ENCODE measurements around the gene LIMS3. TPM values are rescaled to one million over a fixed set of nuclear protein-coding genes. Genes with fewer than 3 reads are reported as not detected.
"Not testable (repeated sequence)": the region's sequence is repeated elsewhere in the genome, so short reads cannot be mapped to it uniquely, and the experiment has no call there.

Gene LIMS3
- total and polyA plus RNA-seq, 2 of the 8 experiments (the other 6 are each of a cell fraction or from before 2014, with no cell fraction given) = 2.7 TPM; not detected in 1

- H3K9me3 ChIP-seq (ENCODE audit: insufficient read depth in 2 of 2, low read depth in 1 of 2, low read length in 1 of 2); H2BK120ac ChIP-seq (replicated peaks; ENCODE audit: low read depth, low read length); H4K20me1 ChIP-seq (replicated peaks in 1 of 2; ENCODE audit: control insufficient read depth in 1 of 2, insufficient read depth in 2 of 2, low read length in 2 of 2); H3K4me3 ChIP-seq (ENCODE audit: extremely low read depth in 1 of 4, insufficient read depth in 2 of 4, low read depth in 3 of 4, low read length in 4 of 4); H2AK5ac ChIP-seq (ENCODE audit: low read depth, low read length); DNase-seq (ENCODE audit: low read depth in 1 of 2, low spot score in 2 of 2); H3K4me2 ChIP-seq (ENCODE audit: insufficient read depth in 1 of 2, low read depth in 2 of 2, low read length in 2 of 2); H3K4ac ChIP-seq (replicated peaks; ENCODE audit: insufficient read length, low read depth, low read length); H2BK12ac ChIP-seq (ENCODE audit: low read depth, low read length); H3K23ac ChIP-seq (ENCODE audit: insufficient read length); H3K9ac ChIP-seq (replicated peaks in 1 of 4; ENCODE audit: extremely low read depth in 1 of 4, low read depth in 3 of 4, low read length in 3 of 4); H4K5ac ChIP-seq (ENCODE audit: insufficient read length, low read depth, low read length); H3K4me1 ChIP-seq (replicated peaks in 1 of 4; ENCODE audit: control insufficient read depth in 3 of 4, insufficient read depth in 4 of 4, low read length in 3 of 4); H3K23me2 ChIP-seq (ENCODE audit: low read depth, low read length); CTCF ChIA-PET (ENCODE audit: partially characterized antibody); H3K79me1 ChIP-seq (ENCODE audit: low read depth, low read length); H3K27me3 ChIP-seq (replicated peaks in 1 of 4; ENCODE audit: control insufficient read depth in 3 of 4, extremely low read depth in 1 of 4, insufficient read depth in 3 of 4, low read length in 3 of 4); H2BK15ac ChIP-seq (ENCODE audit: low read length); H3K36me3 ChIP-seq (ENCODE audit: control insufficient read depth in 2 of 4, insufficient read depth in 4 of 4, low read length in 3 of 4); H3K14ac ChIP-seq (ENCODE audit: insufficient read length); H3K79me2 ChIP-seq (ENCODE audit: control insufficient read depth in 1 of 2, insufficient read depth in 2 of 2, low read length in 2 of 2); H3K56ac ChIP-seq (replicated peaks; ENCODE audit: insufficient read length, low read depth, low read length); POLR2A ChIA-PET (ENCODE audit: partially characterized antibody); H4K8ac ChIP-seq (ENCODE audit: extremely low read depth, insufficient read depth, low read length); H3K18ac ChIP-seq (ENCODE audit: extremely low read depth, low read length); H4K91ac ChIP-seq (replicated peaks; ENCODE audit: insufficient read length, low read length); H3K27ac ChIP-seq (ENCODE audit: low read depth, low read length); H2BK5ac ChIP-seq (ENCODE audit: low read depth, low read length); H2AFZ ChIP-seq (ENCODE audit: low read length); FAIRE-seq; H2BK20ac ChIP-seq (ENCODE audit: low read length): not testable (repeated sequence)
- WGBS, 2 experiments (ENCODE audit: extremely low coverage in 1 of 2, insufficient coverage in 1 of 2, insufficient read length in 1 of 2, insufficient replicate concordance in 2 of 2, low coverage in 1 of 2, low lambda C conversion rate in 2 of 2, missing lambda C conversion rate in 1 of 2) = 91% methylated on average over 1 of the region's 2 CpGs; no CpG with 5 or more reads in 1 of the 2 experiments
These were observed 15.4 kb downstream of the LIMS3 start for GRCh38 chr2:109913911-109914310.

- no CpG with 5 or more reads among the region's 7 CpGs for WGBS, 2 experiments (ENCODE audit: extremely low coverage in 1 of 2, insufficient coverage in 1 of 2, insufficient read length in 1 of 2, insufficient replicate concordance in 2 of 2, low coverage in 1 of 2, low lambda C conversion rate in 2 of 2, missing lambda C conversion rate in 1 of 2)
- H3K36me3 ChIP-seq (ENCODE audit: control insufficient read depth in 2 of 4, insufficient read depth in 4 of 4, low read length in 3 of 4); H3K4ac ChIP-seq (replicated peaks; ENCODE audit: insufficient read length, low read depth, low read length); H2AFZ ChIP-seq (ENCODE audit: low read length); H4K91ac ChIP-seq (replicated peaks; ENCODE audit: insufficient read length, low read length); H3K9ac ChIP-seq (replicated peaks in 1 of 4; ENCODE audit: extremely low read depth in 1 of 4, low read depth in 3 of 4, low read length in 3 of 4); H2BK15ac ChIP-seq (ENCODE audit: low read length); H3K18ac ChIP-seq (ENCODE audit: extremely low read depth, low read length); H4K20me1 ChIP-seq (replicated peaks in 1 of 2; ENCODE audit: control insufficient read depth in 1 of 2, insufficient read depth in 2 of 2, low read length in 2 of 2); FAIRE-seq; DNase-seq (ENCODE audit: low read depth in 1 of 2, low spot score in 2 of 2); H3K9me3 ChIP-seq (ENCODE audit: insufficient read depth in 2 of 2, low read depth in 1 of 2, low read length in 1 of 2); H3K4me1 ChIP-seq (replicated peaks in 1 of 4; ENCODE audit: control insufficient read depth in 3 of 4, insufficient read depth in 4 of 4, low read length in 3 of 4); H3K27ac ChIP-seq (ENCODE audit: low read depth, low read length); H3K4me2 ChIP-seq (ENCODE audit: insufficient read depth in 1 of 2, low read depth in 2 of 2, low read length in 2 of 2); H2BK12ac ChIP-seq (ENCODE audit: low read depth, low read length); H4K8ac ChIP-seq (ENCODE audit: extremely low read depth, insufficient read depth, low read length); H3K79me1 ChIP-seq (ENCODE audit: low read depth, low read length); H3K4me3 ChIP-seq (ENCODE audit: extremely low read depth in 1 of 4, insufficient read depth in 2 of 4, low read depth in 3 of 4, low read length in 4 of 4); POLR2A ChIA-PET (ENCODE audit: partially characterized antibody); H3K23ac ChIP-seq (ENCODE audit: insufficient read length); H3K14ac ChIP-seq (ENCODE audit: insufficient read length); H2BK20ac ChIP-seq (ENCODE audit: low read length); H3K56ac ChIP-seq (replicated peaks; ENCODE audit: insufficient read length, low read depth, low read length); H3K79me2 ChIP-seq (ENCODE audit: control insufficient read depth in 1 of 2, insufficient read depth in 2 of 2, low read length in 2 of 2); H3K23me2 ChIP-seq (ENCODE audit: low read depth, low read length); CTCF ChIA-PET (ENCODE audit: partially characterized antibody); H3K27me3 ChIP-seq (replicated peaks in 1 of 4; ENCODE audit: control insufficient read depth in 3 of 4, extremely low read depth in 1 of 4, insufficient read depth in 3 of 4, low read length in 3 of 4); H2AK5ac ChIP-seq (ENCODE audit: low read depth, low read length); H2BK120ac ChIP-seq (replicated peaks; ENCODE audit: low read depth, low read length); H2BK5ac ChIP-seq (ENCODE audit: low read depth, low read length); H4K5ac ChIP-seq (ENCODE audit: insufficient read length, low read depth, low read length): not testable (repeated sequence)
These were observed 16.1 kb downstream of the LIMS3 start for GRCh38 chr2:109914552-109914951.

Measured in H1 (cell line).